HFFc6 (cell line): ENCODE results near the gene IL1R1. TPM values are rescaled to one million over a fixed set of nuclear protein-coding genes. Genes with fewer than 3 reads are reported as not detected.
A peak's percentile ranks its signal among the peaks of the same experiment; 100 is the strongest.
"Not testable (repeated sequence)": the region's sequence is repeated elsewhere in the genome, so short reads cannot be mapped to it uniquely, and the experiment has no call there.

ENCODE experiments used
- DNase-seq: peaks from one replicate; pipeline ENCODE4 v3.0.0-alpha.2; 2018
- H3K27ac Mint-ChIP-seq: 2 replicates; pipeline ENCODE4 v1.8.0; 2020; ENCODE audit warnings: mild to moderate bottlenecking, mixed read lengths
- H3K27me3 Mint-ChIP-seq: 2 replicates; pipeline ENCODE4 v1.8.0; 2021; ENCODE audit warnings: mild to moderate bottlenecking, moderate library complexity, mixed read lengths; ENCODE audit not compliant: insufficient read depth
- H3K36me3 Mint-ChIP-seq: 2 replicates; pipeline ENCODE4 v1.8.0; 2021; ENCODE audit warnings: low read depth, mixed read lengths
- H3K4me1 Mint-ChIP-seq: 2 replicates; pipeline ENCODE4 v1.8.0; 2020; ENCODE audit warnings: low read depth, mixed read lengths
- H3K4me3 Mint-ChIP-seq: 2 replicates; pipeline ENCODE4 v1.8.0; 2020; ENCODE audit warnings: mild to moderate bottlenecking, moderate library complexity, mixed read lengths
- H3K9me3 Mint-ChIP-seq: 2 replicates; pipeline ENCODE4 v1.8.0; 2020; ENCODE audit warnings: mild to moderate bottlenecking, mixed read lengths
- total RNA-seq, 6 experiments: library from RNA; stranded (reverse); fragmentation: NEBNext Ultra II Directional; extraction: Animal tissue kit (Norgen Biotek cat#: 25700); gene quantifications; 2 replicates in 1 of 6; 3 replicates in 5 of 6; pipeline ENCODE4 v1.2.3, GENCODE V29; 2021
- TF ChIP-seq, protein P1 (sequence below): fragments of 200-600 bp; sonication (generic); IDR thresholded peaks from 2 replicates; pipeline ENCODE4 v1.5.0; 2021; ENCODE audit warnings: antibody characterized with exemption, mild to moderate bottlenecking

IL1R1 gene
- total RNA-seq, 6 experiments from 2014 or later, result 13.8 to 25.0 (median 22.9) TPM

DNA sequence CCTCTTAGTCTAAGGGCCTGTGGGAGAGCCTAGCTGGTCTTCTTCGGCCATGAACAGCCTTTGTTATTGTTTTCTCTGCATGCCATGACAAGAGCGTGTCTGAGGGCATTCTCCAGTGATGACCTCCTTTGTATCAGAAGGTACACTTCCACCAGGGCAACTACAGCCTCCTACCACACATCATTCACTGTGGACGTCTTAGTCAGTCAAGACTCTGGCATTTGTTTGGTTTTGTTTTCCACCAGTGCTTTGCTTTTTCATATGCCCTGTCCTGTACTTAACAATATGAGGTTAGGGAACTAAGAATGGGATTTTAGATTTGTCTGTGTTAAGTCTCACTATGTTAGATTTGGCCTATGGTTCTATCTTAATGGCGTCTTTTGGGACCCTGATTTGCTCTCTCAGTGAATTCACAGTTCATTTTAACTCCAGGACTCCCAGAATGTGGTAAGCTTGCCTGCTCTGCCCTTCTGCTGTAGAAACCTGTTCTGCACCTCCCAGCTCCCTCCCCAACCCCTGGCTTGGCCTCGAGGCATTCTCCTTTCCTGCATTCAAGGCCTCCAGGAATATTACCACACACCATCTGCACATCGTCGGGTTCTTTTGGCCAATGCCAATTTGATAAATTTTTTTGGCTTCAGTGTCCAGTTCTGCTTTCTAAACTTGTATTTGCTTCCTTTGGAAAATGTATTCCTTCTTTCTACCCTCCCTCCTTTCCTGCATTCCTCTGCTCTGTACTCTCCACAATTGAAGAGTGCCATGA is 42.8 kb upstream of the IL1R1 start:
- no peak for DNase-seq
- no peaks in the 10 kb centered on the region for H3K9me3 Mint-ChIP-seq
- H3K27me3 Mint-ChIP-seq, result no peaks in the 10 kb centered on the region
- TF ChIP-seq, protein P1, sequence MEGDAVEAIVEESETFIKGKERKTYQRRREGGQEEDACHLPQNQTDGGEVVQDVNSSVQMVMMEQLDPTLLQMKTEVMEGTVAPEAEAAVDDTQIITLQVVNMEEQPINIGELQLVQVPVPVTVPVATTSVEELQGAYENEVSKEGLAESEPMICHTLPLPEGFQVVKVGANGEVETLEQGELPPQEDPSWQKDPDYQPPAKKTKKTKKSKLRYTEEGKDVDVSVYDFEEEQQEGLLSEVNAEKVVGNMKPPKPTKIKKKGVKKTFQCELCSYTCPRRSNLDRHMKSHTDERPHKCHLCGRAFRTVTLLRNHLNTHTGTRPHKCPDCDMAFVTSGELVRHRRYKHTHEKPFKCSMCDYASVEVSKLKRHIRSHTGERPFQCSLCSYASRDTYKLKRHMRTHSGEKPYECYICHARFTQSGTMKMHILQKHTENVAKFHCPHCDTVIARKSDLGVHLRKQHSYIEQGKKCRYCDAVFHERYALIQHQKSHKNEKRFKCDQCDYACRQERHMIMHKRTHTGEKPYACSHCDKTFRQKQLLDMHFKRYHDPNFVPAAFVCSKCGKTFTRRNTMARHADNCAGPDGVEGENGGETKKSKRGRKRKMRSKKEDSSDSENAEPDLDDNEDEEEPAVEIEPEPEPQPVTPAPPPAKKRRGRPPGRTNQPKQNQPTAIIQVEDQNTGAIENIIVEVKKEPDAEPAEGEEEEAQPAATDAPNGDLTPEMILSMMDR, result no peak
- no peak overlapping the region for H3K27ac Mint-ChIP-seq
- no peaks in the 10 kb centered on the region; the same call in 1 of the 2 replicates for H3K36me3 Mint-ChIP-seq
- peaks cover 56% of the 10 kb centered on the region for H3K4me1 Mint-ChIP-seq
- no peak overlapping the region for H3K4me3 Mint-ChIP-seq

DNA sequence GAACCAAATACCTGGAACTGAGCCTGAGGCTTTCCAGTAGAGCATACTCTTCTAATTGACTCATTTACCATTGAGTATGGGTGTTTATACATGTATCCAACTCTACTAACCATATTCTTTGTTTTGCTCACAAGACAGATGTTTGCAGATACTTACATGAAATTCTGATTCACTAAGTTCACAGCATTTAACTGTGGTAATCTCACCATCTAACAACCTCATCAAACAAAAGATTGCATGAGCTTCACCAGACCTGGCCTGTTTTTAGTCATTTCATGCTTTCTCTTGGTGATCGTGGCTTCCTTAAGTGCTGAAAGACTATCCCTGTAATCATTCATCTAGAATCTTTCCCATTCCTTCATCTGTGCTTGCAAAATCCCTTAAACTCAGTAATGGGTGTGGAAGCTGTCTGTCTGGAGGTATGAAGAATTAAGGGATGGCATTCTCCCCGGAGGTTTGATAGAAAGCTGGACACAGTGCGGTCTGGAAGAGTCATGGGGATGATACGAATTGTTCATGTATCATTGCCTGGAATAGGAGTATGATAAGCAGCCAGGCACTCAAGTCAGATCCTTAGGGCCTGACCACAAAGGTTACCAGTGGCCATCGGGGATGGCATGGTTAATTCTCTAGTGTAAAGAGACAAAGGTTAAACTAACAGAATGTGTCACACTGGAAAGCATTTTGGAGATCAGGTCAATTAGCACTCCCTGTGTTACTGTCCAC is 42.0 kb upstream of the IL1R1 start:
- H3K4me3 Mint-ChIP-seq, result no peak overlapping the region

GRCh38 chr2:102101097-102101848 is 41.3 kb upstream of the IL1R1 start:
- Mint-ChIP-seq H3K4me3 (no peak overlapping the region), H3K27ac (no peak overlapping the region)
- TF ChIP-seq, protein P1, result no peak

More for the DNA sequence above, 42.0 kb upstream of the IL1R1 start:
- DNase-seq, result peak; percentile 30
- Mint-ChIP-seq H3K4me1 (peaks cover 55% of the 10 kb centered on the region), H3K9me3 (no peaks in the 10 kb centered on the region), H3K36me3 (no peaks in the 10 kb centered on the region; the same call in 1 of the 2 replicates), H3K27me3 (no peaks in the 10 kb centered on the region), H3K27ac (no peak overlapping the region; the same call in 1 of the 2 replicates)
- TF ChIP-seq, protein P1, result no peak

DNA sequence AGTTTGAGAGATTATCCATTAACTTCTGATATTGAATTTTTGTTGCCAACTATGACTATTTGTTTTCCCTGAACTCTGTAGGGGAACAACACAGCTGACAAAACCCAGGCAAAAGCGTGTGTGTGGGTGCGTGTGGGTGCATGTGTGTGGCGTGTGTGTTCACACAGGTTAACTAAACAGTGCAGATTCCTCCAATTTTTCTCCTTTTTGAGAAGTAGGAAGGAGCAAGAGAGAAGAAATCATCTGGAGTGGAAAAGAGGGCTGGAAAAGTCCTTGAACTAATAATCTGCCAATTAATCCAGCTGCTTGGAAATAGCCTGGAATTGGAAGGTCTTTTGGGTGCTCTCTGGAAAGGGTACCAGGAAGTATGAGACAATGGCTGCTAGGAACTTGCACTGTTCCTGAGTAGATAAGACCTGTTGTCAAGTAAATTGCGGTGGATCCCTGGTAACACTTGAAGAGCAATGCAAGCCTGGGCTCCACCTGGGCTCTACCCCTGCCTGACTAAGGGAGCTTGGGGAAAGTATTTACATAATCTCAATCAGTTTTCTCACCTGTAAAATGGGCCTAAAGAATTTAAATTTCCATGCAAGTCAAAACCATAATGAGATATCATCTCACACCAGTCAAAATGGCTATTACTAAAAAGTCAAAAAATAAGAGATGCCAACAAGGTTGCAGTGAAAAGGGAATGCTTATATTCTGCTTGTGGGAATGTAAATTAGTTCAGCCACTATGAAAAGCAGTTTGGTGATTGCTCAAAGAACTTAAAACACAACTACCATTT is 40.5 kb upstream of the IL1R1 start:
- Mint-ChIP-seq H3K27me3 (no peaks in the 10 kb centered on the region), H3K27ac (no peak overlapping the region), H3K4me1 (peaks cover 60% of the 10 kb centered on the region), H3K4me3 (no peak overlapping the region), H3K36me3 (no peaks in the 10 kb centered on the region; the same call in 1 of the 2 replicates), H3K9me3 (no peaks in the 10 kb centered on the region)
- no peak for DNase-seq
- TF ChIP-seq, protein P1, result no peak

More at GRCh38 chr2:102101097-102101848, 41.3 kb upstream of the IL1R1 start:
- no peaks in the 10 kb centered on the region; the same call in 1 of the 2 replicates for H3K36me3 Mint-ChIP-seq
- peaks cover 58% of the 10 kb centered on the region for H3K4me1 Mint-ChIP-seq
- no peaks in the 10 kb centered on the region for H3K9me3 Mint-ChIP-seq
- DNase-seq, result no peak
- H3K27me3 Mint-ChIP-seq, result no peaks in the 10 kb centered on the region

DNA sequence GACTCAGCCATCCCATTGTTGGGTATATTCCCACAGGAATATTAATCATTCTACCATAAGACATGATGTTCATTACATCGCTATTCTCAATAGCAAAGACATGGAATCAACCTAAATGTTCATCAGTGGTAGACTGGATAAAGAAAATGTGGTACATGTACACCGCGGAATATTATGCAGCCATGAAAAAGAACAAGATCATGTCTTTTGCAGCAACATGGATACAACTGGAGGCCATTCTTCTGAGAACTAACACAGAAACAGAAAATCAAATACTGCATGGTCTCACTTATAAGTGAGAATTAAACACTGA is 40.0 kb upstream of the IL1R1 start:
- H3K36me3 Mint-ChIP-seq, H3K9me3 Mint-ChIP-seq, H3K4me3 Mint-ChIP-seq, H3K27ac Mint-ChIP-seq, H3K27me3 Mint-ChIP-seq, DNase-seq: not testable (repeated sequence)
- H3K4me1 Mint-ChIP-seq, result peaks cover 63% of the 10 kb centered on the region
